Progenitor cell of endocrine pancreas (in vitro differentiated cells): ENCODE measurements around the gene INS. TPM values are rescaled to one million over a fixed set of nuclear protein-coding genes. Genes with fewer than 3 reads are reported as not detected.

Source experiments
- DNase-seq: peaks from one replicate; pipeline ENCODE4 v3.0.0; 2021; ENCODE audit warnings: low spot score; ENCODE audit not compliant: unreplicated experiment
- H3K27ac Mint-ChIP-seq: 2 replicates; pipeline ENCODE4 v1.8.0; 2021; ENCODE audit warnings: mild to moderate bottlenecking, moderate library complexity, mixed read lengths
- H3K27me3 Mint-ChIP-seq: 2 replicates; pipeline ENCODE4 v1.8.0; 2021; ENCODE audit warnings: mixed read lengths
- H3K36me3 Mint-ChIP-seq: 2 replicates; pipeline ENCODE4 v1.8.0; 2022; ENCODE audit warnings: mixed read lengths; ENCODE audit not compliant: insufficient read depth
- H3K4me1 Mint-ChIP-seq: 2 replicates; pipeline ENCODE4 v1.8.0; 2021; ENCODE audit warnings: low read depth, mixed read lengths
- H3K4me3 Mint-ChIP-seq: 2 replicates; pipeline ENCODE4 v1.8.0; 2021; ENCODE audit warnings: low read depth, mild to moderate bottlenecking, moderate library complexity, mixed read lengths
- H3K9me3 Mint-ChIP-seq: 2 replicates; pipeline ENCODE4 v1.8.0; 2021; ENCODE audit warnings: low read depth, mixed read lengths
- total RNA-seq: library from RNA; stranded (reverse); gene quantifications from 2 replicates; pipeline ENCODE4 v1.2.1, GENCODE V29; 2021
- TF ChIP-seq, protein P1 (sequence below): fragments of 200-600 bp; sonication (generic); IDR thresholded peaks from one replicate; pipeline ENCODE4 v1.5.0; 2021; ENCODE audit warnings: antibody characterized with exemption, mild to moderate bottlenecking; ENCODE audit not compliant: unreplicated experiment

Gene INS
- total RNA-seq, 1 donor from 2014 or later = 75.2 TPM

DNA sequence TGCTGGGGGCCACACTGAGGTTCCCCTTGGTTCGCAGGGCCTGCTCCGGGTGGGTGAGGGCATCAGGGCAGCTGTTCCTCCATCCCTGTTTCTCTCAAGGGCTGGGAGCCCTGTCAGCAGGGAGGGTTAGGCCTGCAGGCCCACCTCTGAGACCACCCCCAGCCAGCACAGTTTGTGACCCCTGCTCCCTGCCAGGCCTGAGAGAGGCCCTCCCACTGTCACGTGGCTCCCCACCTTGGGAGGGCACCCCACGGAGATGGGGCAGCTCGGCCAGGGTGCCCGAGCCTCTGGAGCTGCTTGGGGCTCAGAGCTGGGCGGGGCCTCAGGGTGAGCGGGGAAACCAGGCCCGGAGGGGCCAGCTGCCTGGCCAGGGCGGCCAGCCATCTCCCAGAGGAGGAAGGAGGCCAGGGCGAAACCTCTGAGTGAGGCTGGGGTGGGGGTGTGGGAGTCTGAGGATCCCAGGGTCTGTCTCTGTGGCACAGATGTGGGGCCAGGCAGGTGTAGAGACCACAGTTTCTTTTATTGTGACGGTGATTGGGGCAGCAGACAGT lies 2.5 kb upstream of the INS start:
- H3K4me3 Mint-ChIP-seq = no peak overlapping the region
- no peak overlapping the region for H3K27ac Mint-ChIP-seq
- H3K9me3 Mint-ChIP-seq = no peaks in the 10 kb centered on the region
- TF ChIP-seq, protein P1, sequence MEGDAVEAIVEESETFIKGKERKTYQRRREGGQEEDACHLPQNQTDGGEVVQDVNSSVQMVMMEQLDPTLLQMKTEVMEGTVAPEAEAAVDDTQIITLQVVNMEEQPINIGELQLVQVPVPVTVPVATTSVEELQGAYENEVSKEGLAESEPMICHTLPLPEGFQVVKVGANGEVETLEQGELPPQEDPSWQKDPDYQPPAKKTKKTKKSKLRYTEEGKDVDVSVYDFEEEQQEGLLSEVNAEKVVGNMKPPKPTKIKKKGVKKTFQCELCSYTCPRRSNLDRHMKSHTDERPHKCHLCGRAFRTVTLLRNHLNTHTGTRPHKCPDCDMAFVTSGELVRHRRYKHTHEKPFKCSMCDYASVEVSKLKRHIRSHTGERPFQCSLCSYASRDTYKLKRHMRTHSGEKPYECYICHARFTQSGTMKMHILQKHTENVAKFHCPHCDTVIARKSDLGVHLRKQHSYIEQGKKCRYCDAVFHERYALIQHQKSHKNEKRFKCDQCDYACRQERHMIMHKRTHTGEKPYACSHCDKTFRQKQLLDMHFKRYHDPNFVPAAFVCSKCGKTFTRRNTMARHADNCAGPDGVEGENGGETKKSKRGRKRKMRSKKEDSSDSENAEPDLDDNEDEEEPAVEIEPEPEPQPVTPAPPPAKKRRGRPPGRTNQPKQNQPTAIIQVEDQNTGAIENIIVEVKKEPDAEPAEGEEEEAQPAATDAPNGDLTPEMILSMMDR = no peak
- DNase-seq = no peak
- H3K4me1 Mint-ChIP-seq = no peaks in the 10 kb centered on the region
- H3K27me3 Mint-ChIP-seq = peaks cover 4% of the 10 kb centered on the region
- H3K36me3 Mint-ChIP-seq = no peaks in the 10 kb centered on the region

DNA sequence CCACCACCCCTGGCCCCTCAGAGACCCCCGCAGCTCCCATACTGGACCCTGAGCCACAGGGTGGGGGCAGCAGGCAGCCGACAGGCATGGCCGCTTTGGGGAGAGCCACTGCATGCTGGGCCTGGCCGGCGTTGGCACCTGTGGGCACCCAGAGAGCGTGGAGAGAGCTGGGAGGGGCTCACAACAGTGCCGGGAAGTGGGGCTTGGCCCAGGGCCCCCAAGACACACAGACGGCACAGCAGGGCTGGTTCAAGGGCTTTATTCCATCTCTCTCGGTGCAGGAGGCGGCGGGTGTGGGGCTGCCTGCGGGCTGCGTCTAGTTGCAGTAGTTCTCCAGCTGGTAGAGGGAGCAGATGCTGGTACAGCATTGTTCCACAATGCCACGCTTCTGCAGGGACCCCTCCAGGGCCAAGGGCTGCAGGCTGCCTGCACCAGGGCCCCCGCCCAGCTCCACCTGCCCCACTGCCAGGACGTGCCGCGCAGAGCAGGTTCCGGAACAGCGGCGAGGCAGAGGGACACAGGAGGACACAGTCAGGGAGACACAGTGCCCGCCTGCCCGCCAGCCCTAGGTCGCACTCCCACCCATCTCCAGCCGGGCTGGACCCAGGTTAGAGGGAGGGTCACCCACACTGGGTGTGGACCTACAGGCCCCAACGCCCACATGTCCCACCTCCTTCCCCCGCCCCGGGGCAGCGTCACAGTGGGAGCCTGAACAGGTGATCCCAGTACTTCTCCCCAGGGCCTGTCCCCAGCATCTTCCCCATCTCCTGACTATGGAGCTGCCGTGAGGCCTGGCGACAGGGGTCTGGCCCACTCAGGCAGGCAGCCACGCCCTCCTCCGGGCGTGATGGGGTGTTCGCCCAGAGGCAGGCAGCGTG lies 1.2 kb downstream of the INS start:
- Mint-ChIP-seq H3K4me1 (no peaks in the 10 kb centered on the region), H3K4me3 (no peak overlapping the region), H3K9me3 (no peaks in the 10 kb centered on the region), H3K36me3 (no peaks in the 10 kb centered on the region), H3K27ac (no peak overlapping the region), H3K27me3 (peaks cover 4% of the 10 kb centered on the region)
- TF ChIP-seq, protein P1 = no peak
- DNase-seq = no peak

DNA sequence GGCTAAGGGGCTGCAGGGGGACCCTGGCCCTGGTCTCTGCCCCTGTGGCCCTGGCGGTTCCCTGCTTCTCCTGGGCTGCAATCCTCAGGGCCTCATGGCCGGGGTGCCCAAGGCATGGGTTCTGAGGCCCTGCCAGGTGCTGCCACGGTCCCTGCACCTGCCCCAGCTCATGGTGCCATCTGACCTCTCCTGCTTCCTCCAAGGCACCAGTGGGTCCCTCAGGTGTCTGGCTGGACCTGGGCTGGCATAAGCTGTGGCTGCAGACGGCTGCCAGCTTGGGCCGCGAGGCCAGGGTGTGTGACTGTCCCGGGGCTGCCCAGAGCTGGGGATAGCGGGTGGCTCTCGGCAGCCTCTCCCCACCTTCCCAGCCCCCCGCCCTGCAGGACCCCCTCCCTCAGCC lies 2.0 kb downstream of the INS start:
- no peaks in the 10 kb centered on the region for H3K4me1 Mint-ChIP-seq
- no peaks in the 10 kb centered on the region for H3K36me3 Mint-ChIP-seq
- peaks cover 4% of the 10 kb centered on the region for H3K27me3 Mint-ChIP-seq
- no peak overlapping the region for H3K27ac Mint-ChIP-seq
- no peaks in the 10 kb centered on the region for H3K9me3 Mint-ChIP-seq
- TF ChIP-seq, protein P1 = no peak
- no peak overlapping the region for H3K4me3 Mint-ChIP-seq
- DNase-seq = no peak

DNA sequence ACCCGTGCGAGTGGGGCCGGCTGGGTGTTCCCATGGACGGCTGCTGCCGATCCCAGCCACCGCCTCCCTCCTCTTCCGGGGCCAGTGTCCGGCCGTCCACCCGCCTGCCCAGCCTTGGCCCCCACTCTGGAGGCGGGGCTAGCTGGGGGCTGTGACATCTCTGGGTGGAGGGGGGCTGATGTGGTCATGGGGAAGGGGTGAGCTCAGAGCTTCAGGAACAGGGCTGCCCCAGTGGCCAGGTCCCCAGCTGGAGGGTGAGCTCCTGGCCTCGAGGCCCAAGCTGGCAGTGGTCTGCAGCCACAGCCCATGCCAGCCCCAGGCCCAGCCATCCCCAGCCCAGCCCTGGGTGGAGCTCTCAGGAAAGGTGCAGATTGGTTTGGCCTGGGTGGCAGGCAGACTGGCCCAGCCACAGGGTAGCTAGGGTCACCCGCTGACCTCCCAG lies 2.7 kb downstream of the INS start:
- no peaks in the 10 kb centered on the region for H3K9me3 Mint-ChIP-seq
- no peaks in the 10 kb centered on the region for H3K4me1 Mint-ChIP-seq
- H3K27ac Mint-ChIP-seq = no peak overlapping the region
- DNase-seq = no peak
- no peak overlapping the region for H3K4me3 Mint-ChIP-seq
- no peaks in the 10 kb centered on the region for H3K36me3 Mint-ChIP-seq
- H3K27me3 Mint-ChIP-seq = peaks cover 4% of the 10 kb centered on the region
- TF ChIP-seq, protein P1 = no peak

DNA sequence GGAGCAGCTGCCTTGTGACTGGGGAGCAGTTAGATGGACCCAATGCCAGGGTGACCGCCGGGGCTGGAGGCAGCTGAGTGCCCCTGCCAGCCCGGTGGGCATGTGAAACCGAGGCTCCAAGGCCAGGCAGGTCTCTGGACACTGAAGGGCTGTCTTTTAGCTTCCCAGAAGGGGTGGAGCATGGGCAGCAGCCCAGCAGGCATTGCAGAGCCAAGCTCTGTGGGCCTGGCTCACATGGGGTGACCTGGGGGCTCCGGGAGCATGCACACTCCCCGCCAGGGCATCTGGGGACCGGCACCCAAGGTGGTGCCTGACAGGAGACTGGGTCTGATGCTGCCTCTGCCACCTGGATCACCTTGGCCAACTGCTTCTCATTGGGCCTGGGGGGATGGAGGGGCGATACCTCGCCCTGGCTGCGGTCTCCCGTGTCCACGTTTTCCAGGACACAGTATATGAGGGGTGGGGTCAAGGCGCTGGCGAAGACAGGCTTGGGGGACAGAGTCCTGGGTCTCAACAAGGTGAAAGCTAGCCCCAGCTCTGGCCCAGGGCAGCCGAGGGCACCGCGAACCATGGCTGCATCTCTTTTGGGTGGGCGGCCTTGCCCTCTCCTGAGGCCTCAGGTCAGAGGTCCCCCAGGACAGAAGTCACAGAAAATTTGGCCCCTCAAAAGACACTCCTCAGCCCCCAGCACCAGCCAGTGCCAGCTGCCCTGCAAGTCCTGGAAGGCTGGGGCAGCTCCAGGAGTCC lies 3.5 kb downstream of the INS start:
- Mint-ChIP-seq H3K27me3 (peaks cover 4% of the 10 kb centered on the region), H3K9me3 (no peaks in the 10 kb centered on the region), H3K27ac (no peak overlapping the region), H3K4me3 (no peak overlapping the region), H3K4me1 (no peaks in the 10 kb centered on the region), H3K36me3 (no peaks in the 10 kb centered on the region)
- TF ChIP-seq, protein P1 = no peak
- no peak for DNase-seq
